SKM-1 treated with dmso at 0.1 percent for 144 hours (cell line): ENCODE measurements around the gene DNER.
A peak's percentile ranks its signal among the peaks of the same experiment; 100 is the strongest.
"Not testable (repeated sequence)": the region's sequence is repeated elsewhere in the genome, so short reads cannot be mapped to it uniquely, and the experiment has no call there.

Experiments
- DNase-seq: peaks from one replicate; lab custom pipeline; 2025; ENCODE audit not compliant: unreplicated experiment; lab: John Stamatoyannopoulos, UW

The DNER gene

DNA sequence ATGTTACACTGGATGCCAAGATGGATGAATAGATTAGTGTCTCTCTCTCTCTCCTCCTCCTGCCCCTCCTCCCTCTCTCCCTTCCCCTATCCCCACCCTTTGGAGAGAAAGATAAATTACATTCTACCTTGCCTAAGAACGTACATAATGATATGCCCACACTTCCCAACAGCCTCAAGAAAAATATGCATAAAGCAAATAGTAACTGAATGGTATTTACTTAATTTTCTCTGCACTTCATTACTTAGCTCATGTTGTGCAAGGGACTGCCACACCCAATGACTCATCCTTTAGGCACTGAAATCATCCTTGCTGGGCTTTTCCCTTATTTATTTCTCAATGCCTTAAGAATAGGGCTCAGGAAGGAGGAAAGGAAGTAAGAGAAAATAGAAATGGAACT, 306.0 kb downstream of the DNER start:
- peak; percentile 78 for DNase-seq

- no peak for DNase-seq
These were observed 307.2 kb downstream of the DNER start for GRCh38 chr2:229407170-229407569.

DNA sequence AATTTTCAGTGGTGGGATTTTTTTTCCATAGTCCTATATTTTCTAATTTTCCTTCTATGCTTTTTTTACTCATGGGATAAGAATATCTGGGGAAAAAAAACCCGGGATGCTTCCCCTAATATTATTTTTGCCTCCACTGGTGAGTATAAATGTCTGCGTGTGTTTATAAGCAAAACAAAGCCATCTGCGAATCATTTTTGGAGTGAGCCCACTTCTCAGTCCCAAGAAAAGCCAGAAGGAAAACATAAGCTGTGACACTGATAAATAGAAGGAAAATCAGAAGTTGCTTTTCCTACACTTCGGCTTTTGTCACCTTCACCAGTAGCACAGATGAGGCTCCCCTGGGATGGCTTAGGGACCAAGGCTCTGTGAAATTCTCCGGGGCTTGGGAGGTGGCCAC, 308.6 kb downstream of the DNER start:
- DNase-seq = no peak

DNA sequence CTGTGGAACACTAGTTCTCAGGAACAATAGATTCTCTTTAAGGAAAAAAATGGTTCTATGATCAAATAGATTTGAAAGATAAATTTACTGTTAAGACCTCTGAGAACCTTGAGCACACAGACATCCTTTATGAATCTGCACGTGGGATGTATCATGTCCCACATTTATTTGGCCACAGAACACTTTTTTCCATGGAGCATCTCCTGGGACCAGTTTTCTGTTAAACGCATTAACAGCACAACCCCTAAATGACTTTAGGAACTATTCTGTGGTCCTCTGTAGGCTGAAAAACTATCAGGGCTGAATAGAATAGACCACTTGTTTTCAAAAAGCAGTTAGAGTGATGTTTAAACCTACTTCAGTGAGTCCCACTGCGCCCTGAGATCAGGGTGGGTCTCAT, 311.1 kb downstream of the DNER start:
- DNase-seq = no peak

GRCh38 chr2:229401171-229401865, 313.0 kb downstream of the DNER start:
- DNase-seq = peak; percentile 13

DNA sequence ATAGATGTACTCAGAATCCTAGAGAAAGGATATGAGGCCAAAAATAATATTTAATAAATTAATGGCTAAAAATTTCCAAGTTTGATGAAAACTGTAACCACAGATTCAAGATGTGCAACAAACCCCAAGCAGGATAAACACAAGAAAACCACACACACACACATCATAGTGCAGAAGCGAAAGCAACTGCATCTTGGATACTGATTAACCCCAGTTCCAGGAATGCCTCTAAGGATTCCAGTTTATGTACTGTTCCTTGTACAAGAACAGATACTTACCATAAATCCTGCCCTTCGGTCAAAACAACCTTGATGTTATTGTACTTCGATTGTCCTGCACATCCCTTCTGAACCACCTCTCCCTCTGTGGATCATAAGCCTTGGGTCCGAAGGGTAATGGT, 320.4 kb downstream of the DNER start:
- DNase-seq = no peak

DNA sequence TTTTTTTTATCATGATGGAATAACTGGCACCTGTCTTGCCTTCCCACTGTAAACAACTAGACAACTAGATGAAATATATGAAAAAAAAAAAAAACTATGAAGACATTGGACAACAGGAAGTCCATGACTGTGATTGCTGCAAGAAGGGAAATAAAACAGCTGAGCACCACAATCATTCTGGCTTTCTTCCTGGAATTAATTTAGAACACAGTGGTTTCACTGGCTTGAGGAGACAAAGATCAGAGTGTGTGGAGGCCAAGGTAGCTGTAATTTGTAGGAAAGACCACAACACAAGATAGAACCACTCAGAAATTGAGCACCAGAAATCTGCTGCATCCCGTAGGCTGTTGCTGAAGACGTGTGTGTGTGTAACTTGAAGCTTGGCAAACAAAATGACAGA, 322.2 kb downstream of the DNER start:
- no peak for DNase-seq

DNA sequence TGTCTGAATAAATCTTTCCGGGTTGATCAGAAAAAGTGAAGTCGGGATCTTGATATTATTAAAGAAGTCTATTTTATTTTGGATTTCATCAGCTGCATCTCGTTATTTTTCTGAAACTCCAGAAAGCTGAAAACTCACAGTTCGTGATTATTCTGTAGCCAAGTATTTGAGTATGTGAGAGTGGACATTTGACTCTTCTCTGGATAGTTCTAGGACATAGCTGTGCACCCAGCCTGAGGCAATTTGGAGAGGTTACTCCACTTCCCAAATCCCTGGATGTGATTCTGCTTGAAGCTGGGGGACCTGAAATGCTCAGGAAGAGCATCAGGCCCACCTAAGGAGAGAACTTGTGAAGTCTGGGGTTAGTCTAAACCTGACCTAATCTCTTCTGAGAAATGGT, 325.6 kb downstream of the DNER start:
- DNase-seq = no peak

GRCh38 chr2:229387866-229388265, 326.5 kb downstream of the DNER start:
- no peak for DNase-seq

GRCh38 chr2:229380101-229380625, 334.2 kb downstream of the DNER start:
- DNase-seq = no peak

DNA sequence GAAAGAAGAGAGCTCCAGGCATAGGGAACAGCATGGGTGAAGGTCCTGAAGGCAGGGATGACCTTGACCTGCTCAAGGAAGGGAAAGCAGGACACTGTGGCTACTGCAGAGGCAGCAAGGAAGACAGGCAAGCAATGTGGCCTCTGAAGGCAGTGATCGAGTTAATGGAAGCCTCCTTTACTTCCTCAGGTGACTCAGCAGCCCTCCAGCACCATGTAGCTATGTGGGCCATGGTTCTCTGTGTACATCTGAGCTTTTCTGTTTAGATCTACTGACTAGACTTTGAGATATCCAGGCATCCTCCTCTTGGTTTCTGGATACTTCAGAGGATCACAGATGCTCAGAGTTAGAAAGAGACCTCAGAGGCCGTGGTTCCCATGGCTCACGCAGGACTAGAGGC, 336.0 kb downstream of the DNER start:
- DNase-seq = no peak

GRCh38 chr2:229376866-229377265, 337.5 kb downstream of the DNER start:
- DNase-seq = no peak

DNA sequence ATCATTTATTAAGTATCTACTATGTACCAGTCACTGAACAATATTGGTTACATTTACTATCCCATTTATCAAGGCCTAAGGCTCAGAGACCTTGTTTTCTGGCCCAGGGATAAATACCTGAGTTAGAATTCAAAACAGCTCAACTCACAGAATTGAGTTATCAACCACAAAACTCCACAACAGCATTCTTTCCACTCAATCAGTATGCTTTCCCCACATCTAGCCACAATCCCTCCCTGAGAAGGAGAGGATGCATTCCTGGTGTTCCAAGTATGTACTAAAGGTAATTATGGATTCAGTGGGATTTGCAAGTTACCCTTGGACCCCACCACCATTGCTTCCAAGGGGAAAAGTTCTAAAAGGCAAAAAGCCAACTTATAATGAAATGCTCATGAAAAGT, 339.1 kb downstream of the DNER start:
- DNase-seq = no peak

DNA sequence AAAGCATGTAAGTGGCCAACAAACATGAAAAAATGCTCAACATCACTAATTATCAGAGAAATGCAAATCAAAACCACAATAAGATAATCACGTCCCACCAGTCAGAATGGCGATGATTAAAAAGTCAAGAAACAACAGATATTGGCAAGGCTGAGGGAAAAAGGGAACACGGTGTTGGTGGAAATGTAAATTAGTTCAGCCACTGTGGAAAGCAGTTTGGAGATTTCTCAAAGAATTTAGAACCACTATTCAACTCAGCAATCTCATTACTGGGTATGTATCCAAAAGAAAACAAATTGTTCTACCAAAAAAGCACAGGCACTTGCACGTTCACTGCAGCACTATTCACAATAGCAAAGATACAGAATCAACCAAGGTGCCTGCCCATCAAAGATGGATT, 341.0 kb downstream of the DNER start:
- not testable (repeated sequence) for DNase-seq

DNA sequence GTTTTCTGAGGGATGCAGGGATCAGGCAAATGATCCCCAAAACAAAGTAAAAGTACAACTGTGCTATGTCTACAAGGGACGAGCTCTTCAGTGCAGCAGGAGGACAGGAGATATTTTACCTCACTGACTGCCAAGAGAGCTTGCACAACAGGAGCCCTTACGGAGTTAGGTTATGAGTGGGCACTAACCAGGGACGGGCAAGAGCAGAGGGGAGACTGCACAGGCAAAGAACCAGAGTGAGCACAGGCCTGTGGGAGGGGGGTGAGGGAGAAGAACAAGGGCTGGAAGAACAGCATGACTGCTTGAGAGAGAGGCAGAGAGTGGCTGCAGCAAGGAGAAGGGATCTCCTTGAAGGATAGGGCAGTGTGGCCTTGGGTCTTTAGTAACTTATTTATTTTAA, 342.1 kb downstream of the DNER start:
- no peak for DNase-seq

GRCh38 chr2:229371086-229371485, 343.3 kb downstream of the DNER start:
- no peak for DNase-seq

DNA sequence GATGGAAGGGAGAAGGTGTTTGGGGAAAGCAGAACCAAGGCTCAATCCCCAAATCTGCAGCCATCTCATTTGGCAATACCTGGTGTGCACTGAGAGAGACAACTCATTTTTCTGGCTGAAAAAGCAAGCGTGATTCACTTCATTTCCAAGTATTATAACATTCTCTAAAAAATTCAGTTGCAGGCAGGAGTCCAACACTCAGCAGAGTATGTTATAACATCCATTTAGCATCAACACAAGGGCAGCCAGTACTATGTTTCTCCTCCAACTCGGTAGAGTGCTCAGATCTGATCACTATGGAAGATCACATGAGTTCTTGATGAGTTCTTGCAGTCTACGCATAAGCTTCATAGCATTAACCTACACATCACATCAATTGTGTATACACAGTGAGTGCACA, 343.8 kb downstream of the DNER start:
- DNase-seq = no peak

GRCh38 chr2:229363185-229363814, 351.1 kb downstream of the DNER start:
- no peak for DNase-seq

- no peak for DNase-seq
These were observed 363.5 kb downstream of the DNER start for GRCh38 chr2:229350883-229351282.

GRCh38 chr2:229350117-229350805, 364.1 kb downstream of the DNER start:
- DNase-seq = no peak

DNA sequence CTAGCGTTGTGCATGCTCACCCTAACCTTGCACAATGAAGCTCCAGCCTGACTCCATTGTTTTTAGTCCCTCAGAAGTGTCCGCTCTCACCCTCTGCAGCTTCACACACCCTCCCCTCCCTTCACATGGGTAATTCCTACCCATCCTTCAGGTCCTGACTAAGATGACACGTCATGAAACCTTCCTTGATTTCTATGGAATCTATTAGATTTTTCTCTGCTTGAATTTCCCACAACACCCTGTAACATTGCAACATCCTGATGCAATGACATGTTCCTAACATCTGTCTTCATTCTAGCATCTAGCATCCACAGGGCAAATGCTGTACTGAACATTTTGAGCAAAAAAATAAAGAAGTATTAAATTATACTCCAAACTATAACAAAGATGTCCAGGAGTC, 366.2 kb downstream of the DNER start:
- DNase-seq = no peak
